Ureter (tissue), 1 donor: ENCODE measurements around the gene ATG14. TPM values are rescaled to one million over a fixed set of nuclear protein-coding genes. Genes with fewer than 3 reads are reported as not detected.
A peak's percentile ranks its signal among the peaks of the same experiment; 100 is the strongest.
"Not testable (repeated sequence)": the region's sequence is repeated elsewhere in the genome, so short reads cannot be mapped to it uniquely, and the experiment has no call there.

Experiments used
- DNase-seq: peaks from one replicate; pipeline ENCODE4 v3.0.0-alpha.2; 2020; ENCODE audit warnings: low spot score
- total RNA-seq: library from RNA; stranded (reverse); gene quantifications from one replicate; pipeline ENCODE4 v1.2.4, GENCODE V29; 2023
- donor health status: DM: yes; HTN: yes; CAD: no.

ATG14 gene
- total RNA-seq, 1 donor from 2014 or later = 12.2 TPM

DNA sequence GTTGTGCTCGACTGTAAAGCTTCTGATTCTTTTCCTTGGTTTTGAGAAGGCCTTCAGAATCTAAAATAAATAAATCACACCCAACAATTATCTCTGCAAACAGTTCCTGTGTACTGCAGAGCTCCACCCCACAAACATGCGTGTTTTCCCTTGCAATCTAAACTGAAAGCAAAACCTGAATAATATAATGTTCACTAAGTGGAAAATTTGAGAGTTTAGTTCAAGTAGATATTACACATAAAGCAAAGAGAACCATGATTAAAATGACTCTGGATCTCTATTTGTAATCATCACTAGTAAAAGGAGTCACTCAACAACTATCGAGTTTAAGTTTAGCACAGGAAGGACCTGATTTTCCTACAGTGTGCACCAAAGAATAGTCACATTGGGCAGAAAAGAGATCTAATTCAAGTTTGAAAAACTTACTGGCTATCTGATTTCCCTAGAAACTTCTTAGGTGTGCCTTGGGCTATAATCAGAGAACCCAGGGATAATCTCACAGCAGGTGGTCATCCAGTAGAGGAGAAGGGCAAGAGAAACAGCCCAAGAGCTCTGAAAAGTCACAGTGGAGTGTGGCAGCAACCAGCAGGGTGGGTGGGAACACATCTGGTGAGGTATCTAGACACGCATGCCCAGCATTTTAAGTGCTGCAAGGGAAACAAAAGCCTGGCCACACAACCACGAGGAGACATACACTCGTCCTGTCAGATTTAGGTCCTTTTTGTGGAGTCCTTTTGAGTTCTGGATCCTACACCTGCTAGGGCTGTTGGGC is 25.4 kb downstream of the ATG14 start:
- DNase-seq = no peak

- no peak for DNase-seq
These were observed 27.1 kb downstream of the ATG14 start for GRCh38 chr14:55384536-55384935.

DNA sequence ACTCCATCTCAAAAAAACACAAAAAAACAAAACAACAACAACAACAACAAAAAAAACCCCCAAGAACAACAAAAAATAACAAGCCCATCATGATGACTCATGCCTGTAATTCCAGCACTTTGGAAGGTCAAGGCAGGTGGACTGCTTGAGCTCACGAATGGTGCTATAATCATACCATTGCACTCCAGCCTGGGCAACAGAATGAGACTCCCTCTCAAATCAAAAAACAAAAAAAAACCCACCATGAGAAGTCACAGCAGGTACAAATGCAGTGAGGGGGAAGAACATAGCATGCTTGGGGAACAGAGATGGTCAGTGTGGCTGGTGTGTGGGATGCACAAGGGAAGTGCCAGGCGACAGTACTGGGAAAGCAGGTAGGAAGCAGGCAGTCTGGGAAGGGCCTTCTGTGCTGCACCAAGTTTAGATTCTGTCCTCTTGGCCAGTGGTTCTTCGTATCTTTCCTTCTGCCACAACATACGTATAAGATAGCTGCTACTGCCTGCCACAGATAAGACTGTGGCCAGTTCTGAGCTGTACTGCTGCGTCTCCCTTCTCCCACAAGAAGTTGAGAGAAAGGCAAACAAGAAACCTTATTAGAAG is 28.0 kb downstream of the ATG14 start:
- DNase-seq = no peak

- not testable (repeated sequence) for DNase-seq
These were observed 28.6 kb downstream of the ATG14 start for GRCh38 chr14:55383056-55383466.

DNA sequence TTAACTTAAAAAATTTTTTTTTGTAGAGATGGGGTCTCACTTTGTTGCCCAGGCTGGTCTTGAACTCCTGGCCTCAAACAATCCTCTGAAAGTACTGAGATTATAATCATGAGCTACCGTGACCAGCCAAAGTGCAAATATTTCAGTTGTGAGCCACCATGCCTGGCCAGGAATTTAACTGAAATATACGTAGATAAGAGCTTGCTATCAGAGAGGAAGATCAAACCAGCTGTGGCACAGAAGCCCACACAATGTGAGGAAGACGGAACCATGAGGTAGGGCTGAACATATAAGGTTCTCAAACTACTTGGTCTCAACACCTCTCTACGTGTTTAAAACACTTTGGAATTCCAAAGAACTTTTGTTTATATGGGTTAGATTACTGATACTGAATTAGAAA is 29.1 kb downstream of the ATG14 start:
- no peak for DNase-seq

GRCh38 chr14:55381561-55381960 is 30.1 kb downstream of the ATG14 start:
- no peak for DNase-seq

DNA sequence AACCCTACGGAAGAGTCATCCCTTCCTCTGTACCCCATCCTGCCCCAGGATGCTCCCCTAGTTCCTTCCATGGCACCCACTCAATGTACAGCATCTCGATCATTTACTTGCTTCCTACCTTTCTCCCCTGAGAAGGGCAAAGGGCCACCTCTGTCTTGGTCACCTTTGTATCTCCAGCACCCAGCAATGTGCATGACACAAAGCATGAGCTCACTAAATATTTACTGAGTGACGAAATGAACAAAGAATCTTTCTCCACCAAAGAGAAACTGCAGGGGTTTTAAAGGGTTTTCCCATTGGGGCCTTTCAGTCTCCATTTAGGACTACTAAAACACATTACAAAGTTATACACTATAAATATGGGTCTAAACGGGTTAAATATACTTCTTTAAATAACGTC is 30.6 kb downstream of the ATG14 start:
- DNase-seq = no peak

- DNase-seq = no peak
These were observed 34.4 kb downstream of the ATG14 start for GRCh38 chr14:55377236-55377635.

DNA sequence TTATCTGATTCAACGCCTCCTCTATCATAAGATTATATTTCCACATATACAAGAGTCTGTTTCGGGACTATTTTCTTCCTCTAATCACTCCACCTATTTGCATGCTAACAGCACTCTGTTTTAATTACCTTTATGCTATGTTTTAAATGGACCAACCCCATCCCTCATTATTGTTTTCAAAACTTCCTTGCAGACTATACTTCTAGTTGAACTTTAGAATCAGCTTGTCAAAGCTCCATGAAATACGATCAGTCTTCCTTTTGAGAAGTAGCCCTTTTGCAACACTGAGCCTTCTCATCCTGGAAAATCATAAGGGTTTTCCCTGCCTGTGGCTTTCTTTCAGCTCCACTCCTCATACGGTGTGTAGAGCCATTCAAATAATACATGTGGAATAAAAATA is 36.9 kb downstream of the ATG14 start:
- DNase-seq = no peak

GRCh38 chr14:55373784-55374705 is 37.6 kb downstream of the ATG14 start:
- no peak for DNase-seq

GRCh38 chr14:55372825-55373224 is 38.8 kb downstream of the ATG14 start:
- no peak for DNase-seq

DNA sequence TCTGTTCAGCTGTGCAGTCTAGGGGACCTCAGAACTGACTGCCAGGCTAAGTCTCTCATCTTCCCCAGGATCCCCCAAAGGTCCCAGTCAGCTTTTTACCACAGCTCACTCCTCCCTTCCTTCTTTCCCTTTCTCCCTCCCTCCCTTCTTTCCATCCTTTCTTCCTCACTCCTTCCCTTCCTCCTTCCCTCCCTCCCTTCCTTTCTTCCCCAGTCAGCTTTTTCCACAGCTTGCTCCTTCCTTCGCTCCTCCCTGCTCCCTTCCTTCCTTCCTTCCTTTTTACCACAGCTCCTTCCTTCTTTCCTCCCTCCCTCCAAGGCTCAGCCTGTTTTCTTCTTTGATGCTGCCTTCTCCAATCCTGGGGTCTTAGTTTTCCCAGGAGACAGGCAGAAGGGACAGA is 39.2 kb downstream of the ATG14 start:
- no peak for DNase-seq

DNA sequence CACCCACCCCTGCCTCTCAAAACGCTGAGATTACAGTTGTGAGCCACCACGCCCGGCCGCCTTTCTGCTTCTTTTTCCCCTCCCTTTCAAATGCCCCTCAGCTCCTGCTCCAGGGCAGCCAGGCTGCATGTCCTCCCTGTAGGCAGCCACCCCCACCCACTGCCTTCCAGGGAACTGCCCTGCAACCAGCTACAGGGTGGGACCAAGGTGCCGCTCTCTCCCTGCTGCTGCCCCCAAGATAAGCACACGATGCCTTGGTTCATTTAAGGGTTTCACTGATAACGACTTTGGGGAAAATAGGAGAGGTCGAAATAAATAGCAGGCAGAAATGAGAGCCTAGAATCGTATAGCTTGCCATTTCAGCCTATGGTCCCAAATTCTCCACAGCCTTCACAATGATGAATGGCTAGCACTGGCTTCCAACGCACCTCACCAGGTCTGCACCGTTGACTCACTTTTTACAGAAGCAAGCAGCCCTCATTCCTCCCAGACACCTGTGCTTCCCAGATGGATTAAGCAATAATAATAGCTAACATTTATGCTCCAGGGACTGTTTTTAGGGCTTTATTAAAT is 40.7 kb downstream of the ATG14 start:
- DNase-seq = no peak

GRCh38 chr14:55366271-55366670 is 45.4 kb downstream of the ATG14 start:
- DNase-seq = no peak

DNA sequence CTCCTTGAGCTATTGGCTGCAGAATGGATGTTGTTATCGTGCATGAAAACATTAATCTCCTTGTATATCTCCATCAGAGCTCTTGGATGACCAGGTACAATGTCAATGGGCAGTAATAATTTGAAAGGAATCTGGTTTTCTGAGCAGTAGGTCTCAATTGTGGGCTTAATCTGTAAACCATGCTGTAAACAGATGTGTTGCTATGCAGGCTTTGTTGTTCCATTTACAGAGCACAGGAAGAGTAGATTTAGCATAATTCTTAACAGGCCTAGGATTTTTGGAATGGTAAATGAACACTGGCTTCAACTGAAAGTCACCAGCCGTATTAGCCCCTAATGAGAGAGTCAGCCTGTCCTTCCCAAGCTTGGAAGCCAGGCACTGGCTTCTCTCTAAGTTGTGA is 50.4 kb downstream of the ATG14 start:
- DNase-seq = no peak

DNA sequence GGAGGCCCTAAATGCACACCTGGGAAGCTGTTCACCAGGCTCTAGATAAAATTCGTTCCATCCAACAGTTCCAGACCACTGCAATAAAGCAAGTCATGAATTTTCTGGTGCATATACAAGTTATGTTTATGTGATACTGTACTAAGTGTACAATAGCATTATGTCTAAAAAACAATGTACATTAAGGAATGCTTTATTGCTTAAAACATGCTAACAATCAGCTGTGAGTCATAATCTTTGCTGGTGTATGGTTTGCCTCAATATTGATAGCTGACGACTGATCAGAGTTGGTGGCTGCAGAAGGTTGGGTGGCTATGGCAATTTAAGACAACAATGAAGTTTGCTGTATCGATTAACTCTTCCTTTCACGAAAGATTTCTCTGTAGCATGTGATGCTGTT is 52.3 kb downstream of the ATG14 start:
- DNase-seq = no peak

GRCh38 chr14:55356913-55357312 is 54.7 kb downstream of the ATG14 start:
- no peak for DNase-seq

GRCh38 chr14:55355922-55356321 is 55.7 kb downstream of the ATG14 start:
- DNase-seq = peak; percentile 13

- peak; percentile 65 for DNase-seq
These were observed 57.1 kb downstream of the ATG14 start for GRCh38 chr14:55354500-55354899.

DNA sequence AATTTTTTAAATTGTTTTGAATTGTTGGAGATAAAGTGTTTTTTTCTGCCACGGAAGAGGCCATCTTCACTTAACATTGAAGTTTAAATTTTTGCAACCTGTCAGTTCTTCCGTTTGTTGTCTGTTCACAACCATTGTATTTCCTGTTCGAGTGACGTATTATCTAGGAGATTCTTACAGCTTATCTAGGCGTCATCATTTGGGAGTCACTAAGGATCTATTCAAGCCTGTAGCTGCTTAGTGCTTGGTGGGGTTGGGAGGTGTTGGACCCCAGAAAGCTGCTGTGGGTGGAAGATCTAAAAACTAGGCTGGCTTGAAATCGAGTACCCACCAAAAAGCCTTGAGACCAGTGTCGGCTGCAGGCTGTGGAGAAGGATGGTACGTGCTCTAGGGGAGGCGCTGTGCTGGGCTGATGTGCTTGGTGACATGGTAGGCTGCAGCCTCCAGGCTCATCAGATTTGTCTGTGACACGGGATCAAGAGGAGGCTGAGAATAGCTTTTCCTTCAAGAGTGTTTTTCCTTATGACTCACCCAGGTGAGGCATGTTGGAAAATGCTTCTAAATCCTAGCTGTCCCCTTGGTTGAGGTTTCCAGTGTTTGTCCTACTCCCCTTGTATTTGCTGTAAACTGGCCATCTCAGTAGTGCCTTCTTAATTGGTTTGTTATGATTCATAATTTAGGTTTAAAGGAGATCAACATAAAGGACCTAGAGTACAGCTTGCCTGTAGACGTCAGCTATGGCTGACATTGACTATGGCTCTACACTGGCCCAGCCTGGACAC is 57.8 kb downstream of the ATG14 start:
- peak; percentile 26 for DNase-seq

GRCh38 chr14:55352201-55352600 is 59.4 kb downstream of the ATG14 start:
- peak; percentile 35 for DNase-seq
